HG02973 (cell line): Measurements from ENCODE around the gene PDK4.

ENCODE experiments used
- ATAC-seq: cut with Tn5 transposase; IDR thresholded peaks from one replicate; pipeline ENCODE4 v1.9.1; 2021; ENCODE audit warnings: moderate library complexity; ENCODE audit not compliant: unreplicated experiment

PDK4 gene

GRCh38 chr7:95596198-95597063 lies at the start of gene PDK4:
TSS of gene PDK4 (minus strand) at chr7:95596516. CDS start at chr7:95596293, 223 bp downstream.
- ATAC-seq: no peak

DNA sequence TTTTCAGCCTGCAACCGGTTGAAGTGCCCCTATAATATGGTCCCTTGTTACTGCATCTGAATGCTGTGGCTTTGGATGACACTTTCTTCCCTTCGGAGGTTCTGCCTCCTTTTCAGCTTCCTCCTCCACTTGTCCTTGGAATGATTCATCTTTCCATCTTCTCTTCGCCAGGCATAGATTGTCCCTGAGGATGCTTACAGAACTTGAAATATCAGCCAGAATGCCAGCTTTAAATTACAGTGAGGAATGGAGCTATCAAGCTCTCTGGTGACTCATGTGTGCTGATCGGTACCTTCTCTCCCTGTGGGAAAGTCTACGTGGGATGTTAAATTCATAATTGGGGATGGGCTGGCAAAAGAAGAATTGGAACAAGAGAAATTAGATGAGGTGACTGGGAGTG lies 45.9 kb upstream of the PDK4 start:
- no peak for ATAC-seq

DNA sequence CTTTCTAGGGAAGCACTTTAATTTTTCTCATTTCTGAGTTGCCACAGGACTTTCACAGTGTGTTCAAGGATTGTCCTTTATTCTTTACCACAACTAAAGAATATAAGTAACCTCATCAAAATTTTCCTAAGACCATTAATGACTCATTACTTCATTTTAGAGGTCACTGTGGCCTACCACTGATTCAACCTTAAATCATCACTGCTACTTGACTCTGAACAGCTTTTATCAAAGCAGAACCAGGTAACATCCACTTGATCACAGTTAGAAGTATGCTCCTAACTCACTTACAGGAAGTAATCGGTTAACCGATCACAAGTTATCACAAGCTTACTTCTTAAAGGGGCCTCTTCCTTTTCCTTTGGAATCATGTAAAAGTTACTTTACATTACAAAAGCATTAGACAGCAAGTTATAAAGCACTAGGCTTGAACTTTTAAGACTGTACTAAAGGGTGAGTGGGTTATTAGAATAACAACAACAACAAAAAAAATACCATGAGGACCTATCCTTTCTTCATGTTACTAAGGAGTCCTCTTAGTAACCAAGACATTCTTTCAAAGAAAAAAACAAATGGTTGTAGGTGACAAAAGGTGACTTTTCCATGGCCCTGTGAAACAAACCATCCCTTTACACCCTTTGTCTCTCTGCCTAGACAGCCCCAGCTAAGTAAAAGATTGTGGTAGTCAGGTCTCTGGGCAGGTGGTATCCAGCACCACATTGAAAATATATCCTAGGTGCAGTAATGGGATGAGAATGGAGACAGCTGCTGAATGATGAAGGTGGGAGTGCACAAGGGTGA lies 40.0 kb upstream of the PDK4 start:
- ATAC-seq: no peak

DNA sequence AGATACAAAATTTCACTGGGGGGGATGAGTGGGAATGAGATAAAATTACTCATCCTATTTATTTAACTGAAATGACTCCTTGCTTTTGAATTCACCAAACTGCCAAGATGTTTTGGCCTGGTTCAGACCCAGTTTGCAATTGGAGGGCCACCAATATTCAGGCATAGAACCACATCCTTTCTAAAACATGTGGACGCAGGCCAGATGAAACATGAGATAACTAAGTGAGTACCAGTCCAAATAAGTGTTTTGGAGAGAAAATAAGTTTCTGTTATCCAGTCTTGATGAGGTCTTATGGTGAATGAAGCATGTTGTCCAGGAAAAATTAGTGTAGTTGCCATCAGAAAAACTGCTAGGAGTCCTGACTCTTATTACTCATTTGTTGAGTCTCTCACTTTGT lies 36.3 kb upstream of the PDK4 start:
- no peak for ATAC-seq

- no peak for ATAC-seq
Observed at GRCh38 chr7:95631527-95631926, 35.2 kb upstream of the PDK4 start.

GRCh38 chr7:95630702-95631458 lies 34.6 kb upstream of the PDK4 start:
- ATAC-seq: no peak

DNA sequence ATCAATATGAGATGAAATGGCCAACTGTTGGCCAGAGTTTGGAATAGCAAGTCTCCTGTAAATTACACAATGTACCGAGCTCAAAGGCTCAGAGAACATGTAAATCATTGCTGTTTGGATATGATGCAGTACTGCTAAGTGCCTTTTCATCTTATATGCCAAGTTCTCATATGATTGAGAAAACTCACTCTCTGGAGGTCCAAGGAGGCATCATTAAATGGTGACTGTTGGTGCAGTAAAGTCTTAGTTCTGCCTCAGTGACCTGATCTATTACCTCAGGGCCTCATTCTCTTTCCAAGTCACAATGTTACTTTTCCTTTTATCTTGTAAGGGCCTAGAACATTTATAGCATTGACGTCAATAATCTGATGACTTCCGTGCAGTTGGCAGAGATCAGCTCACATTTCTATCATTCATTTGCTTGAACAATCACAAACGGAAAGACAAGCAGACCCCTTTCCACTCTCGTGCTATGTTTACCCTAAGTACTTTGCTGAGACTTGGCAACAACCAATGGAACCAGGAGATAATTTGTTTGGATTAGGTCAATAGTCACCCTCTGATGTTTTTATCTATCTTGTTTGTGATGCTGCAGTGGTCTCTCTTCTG lies 32.6 kb upstream of the PDK4 start:
- ATAC-seq: no peak

- ATAC-seq: no peak
Observed at GRCh38 chr7:95623788-95624187, 27.5 kb upstream of the PDK4 start.

DNA sequence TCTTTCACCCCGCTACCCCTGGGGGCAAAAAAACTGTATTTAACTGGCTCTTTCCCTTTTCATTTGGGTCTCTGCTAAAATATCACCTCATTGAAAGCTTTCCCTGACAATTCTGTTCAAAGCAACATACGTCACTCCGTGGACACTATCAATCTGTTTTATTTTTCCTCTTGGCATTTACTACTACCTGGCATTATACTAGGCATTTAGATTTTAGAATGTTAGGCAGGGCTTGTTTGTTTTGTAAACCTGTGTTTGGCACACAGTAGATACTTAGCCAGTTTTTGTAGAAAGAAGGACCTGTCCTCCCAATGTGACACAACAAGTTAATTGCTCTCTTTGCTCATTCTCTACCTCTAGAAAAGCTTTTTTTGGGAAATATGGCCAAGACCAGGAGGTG lies 26.5 kb upstream of the PDK4 start:
- no peak for ATAC-seq

DNA sequence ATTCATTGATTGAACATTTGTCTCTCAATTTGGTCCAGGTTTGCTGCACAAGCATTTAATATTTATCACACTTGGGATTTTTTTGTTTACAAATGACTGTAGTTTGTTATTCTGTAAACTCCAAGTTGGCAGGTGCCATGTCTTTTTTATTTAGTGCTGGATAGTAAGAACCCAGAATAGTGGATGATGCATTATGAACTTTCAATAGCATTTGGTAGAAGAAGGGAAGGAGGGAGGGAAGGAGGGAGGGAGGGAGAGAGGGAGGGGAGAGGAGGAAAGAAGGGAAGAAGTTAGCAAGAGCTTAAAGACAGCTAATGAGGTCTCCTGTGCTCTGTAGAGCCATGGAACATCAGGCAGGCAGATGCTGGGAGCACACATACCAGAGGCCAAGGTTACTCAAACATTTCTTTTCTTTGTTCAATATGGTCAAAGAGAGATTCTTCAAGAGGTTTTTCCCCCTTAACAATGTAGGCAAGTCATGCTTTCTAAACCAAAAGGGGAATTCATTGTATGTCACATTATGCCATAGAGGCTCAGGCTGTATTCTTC lies 25.8 kb upstream of the PDK4 start:
- no peak for ATAC-seq

- no peak for ATAC-seq
Observed at GRCh38 chr7:95621404-95621803, 25.1 kb upstream of the PDK4 start.

- ATAC-seq: no peak
Observed at GRCh38 chr7:95620631-95621030, 24.3 kb upstream of the PDK4 start.

DNA sequence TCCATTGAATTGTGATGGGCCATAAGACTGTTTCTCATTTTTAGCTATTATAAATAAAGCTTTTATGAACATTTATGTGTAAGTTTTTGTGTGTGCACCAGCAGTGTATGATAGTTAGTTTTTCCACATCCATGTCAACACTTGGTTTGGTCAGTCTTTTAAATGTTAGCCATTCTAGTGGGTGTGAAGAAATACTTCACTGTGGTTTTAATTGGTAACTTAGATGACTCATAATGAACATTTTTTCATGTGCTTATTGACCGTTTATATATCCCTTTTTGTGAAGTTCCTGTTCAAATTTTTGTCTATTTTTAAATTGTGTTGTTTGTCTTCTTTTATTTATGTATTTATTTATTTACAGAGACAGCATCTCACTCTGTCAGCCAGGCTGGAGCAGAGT lies 23.6 kb upstream of the PDK4 start:
- no peak for ATAC-seq

DNA sequence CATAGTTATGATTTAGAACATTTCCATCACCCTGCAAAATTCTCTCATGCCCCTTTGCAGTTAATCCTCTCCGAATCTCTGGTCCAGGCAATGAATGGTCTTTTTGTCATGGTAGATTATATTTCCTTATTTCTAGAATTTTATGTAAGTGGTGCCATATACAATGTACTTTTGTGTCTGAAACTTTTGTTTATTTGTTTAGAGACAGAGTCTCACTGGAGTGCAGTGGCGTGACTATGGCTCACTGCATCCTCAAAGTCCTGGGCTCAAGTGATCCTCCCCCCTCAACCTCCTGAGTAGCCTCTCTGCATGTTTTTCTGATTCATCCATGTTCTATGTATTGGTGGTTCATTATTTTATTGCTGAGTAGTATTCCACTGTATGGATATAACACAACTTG lies 23.2 kb upstream of the PDK4 start:
- ATAC-seq: no peak

- ATAC-seq: no peak
Observed at GRCh38 chr7:95614442-95614940, 18.2 kb upstream of the PDK4 start.

DNA sequence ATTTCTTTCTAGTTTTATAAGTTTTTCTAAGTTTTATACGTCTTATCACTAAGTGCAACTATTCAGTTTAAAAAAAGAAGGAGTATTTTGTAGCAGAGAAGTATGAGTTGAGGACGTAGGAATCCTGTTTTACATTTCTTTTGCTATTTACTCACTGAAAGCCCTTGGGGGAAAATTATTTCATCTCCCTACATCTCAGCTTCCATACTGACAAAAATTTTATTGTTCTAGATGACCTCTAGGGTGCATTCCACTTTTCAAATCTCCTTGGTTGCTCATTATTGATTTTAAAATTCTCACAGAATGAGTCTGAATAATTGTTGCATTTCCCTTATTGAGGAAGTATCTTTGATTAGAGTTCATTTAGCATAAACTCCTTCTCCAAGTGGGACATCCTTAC lies 14.9 kb upstream of the PDK4 start:
- ATAC-seq: no peak

DNA sequence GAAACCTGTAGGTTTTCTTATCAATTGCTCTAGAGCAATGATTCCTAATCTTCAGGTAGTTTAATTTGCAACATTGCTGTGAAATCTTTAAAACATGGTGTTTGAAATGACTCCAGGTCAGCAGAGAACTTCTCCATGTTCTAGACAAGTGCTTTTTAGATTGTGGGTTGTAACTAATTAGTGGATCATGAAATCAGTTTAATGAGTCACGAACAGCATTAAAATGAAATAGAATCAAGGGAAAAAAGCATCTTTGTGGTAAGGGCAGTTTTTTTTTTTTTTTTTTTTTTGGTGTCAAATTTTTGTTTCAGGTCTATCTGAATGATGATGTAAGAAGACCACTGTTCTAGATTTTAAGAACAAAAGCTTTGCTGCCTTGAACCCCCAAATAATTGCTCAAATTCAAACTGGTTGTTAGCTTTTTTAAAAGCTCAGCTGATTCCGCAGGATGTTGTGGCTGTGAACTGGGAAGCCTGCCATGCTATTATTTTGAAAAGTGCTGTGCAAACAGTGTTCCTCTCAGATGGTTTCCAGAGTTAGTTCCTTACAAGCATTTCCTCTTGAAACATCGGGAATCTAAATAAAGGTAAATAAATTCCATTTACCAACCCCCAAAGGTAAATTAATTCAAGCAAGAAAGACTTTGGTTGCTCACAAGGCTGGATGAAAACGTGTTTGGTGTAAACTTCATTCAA lies 13.1 kb upstream of the PDK4 start:
- ATAC-seq: no peak

GRCh38 chr7:95608359-95609173 lies 12.2 kb upstream of the PDK4 start:
- ATAC-seq: peak; percentile 99

GRCh38 chr7:95607561-95607960 lies 11.2 kb upstream of the PDK4 start:
- no peak for ATAC-seq
